Measurements from ENCODE around the gene PLIN3. TPM values are rescaled to one million over a fixed set of nuclear protein-coding genes. Genes with fewer than 3 reads are reported as not detected.
A peak's percentile ranks its signal among the peaks of the same experiment; 100 is the strongest.
"Not testable (repeated sequence)": the region's sequence is repeated elsewhere in the genome, so short reads cannot be mapped to it uniquely, and the experiment has no call there.

PLIN3 gene
- total RNA-seq, 4 donors from 2014 or later: 29.5 to 96.3 (median 40.5) TPM

GRCh38 chr19:4891066-4891465 lies 23.6 kb upstream of the PLIN3 start:
- WGBS, 2 donors: 87 to 89% methylated on average over 20 to 22 of the region's 22 CpGs
- H3K9me3 ChIP-seq: no peaks in the 10 kb centered on the region
- no peak for DNase-seq (ENCODE audit: low spot score in 2 of 2)

DNA sequence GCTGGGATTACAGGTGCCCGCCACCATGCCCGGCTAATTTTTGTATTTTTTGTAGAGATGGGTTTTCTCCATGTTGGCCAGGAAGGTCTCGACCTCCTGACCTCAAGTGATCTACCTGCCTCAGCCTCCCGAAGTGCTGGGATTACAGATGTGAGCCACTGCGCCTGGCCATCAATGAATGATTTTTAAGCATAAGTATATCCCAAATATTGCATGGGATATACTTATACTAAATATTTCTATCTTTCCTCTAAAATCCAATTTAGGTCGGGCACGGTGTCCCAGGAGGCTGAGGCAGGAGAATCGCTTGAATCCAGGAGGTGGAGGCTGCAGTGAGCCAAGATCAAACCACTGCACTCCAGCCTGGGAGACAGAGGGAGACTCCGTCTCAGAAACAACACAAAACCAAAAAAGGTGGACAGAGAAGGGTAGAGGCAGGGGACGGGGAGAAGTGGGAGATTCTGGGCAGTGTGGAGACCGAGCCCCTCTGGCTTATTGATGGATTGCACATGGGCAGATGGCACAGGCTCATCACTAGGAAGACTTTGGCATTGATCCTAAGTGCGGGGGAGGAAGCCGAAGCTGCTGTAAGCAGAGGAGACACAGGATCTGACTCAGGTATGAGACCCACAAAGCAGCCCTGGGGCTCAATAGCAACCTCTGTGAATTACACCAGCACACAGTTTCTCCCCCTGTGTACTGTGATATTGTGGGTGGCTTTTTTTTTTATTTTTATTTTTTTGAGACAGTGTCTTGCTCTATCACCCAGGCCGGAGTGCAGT lies 21.8 kb upstream of the PLIN3 start:
- H3K9me3 ChIP-seq: no peaks in the 10 kb centered on the region
- H3K4me3 ChIP-seq: no peak overlapping the region
- H3K27me3 ChIP-seq: peaks cover 0 to 7% of the 10 kb centered on the region in 2 donors
- no peaks in the 10 kb centered on the region for H3K36me3 ChIP-seq
- no peak for TF ChIP-seq POLR2A (IDR thresholded peaks at IDR 0.05)
- no peak for TF ChIP-seq CTCF (IDR thresholded peaks at IDR 0.05)
- TF ChIP-seq EP300 (IDR thresholded peaks at IDR 0.05): no peak
- no peaks in the 10 kb centered on the region for H3K4me1 ChIP-seq
- DNase-seq (ENCODE audit: low spot score in 2 of 2): no peak
- WGBS, 2 donors: 84 to 88% methylated on average over 14 of the region's 14 CpGs
- no peak overlapping the region for H3K27ac ChIP-seq

More at GRCh38 chr19:4891066-4891465, 23.6 kb upstream of the PLIN3 start:
- no peak overlapping the region for H3K27ac ChIP-seq
- H3K4me3 ChIP-seq: no peak overlapping the region
- peaks cover 0 to 7% of the 10 kb centered on the region in 2 donors for H3K27me3 ChIP-seq
- TF ChIP-seq CTCF (IDR thresholded peaks at IDR 0.05): no peak
- no peak for TF ChIP-seq EP300 (IDR thresholded peaks at IDR 0.05)
- no peak for TF ChIP-seq POLR2A (IDR thresholded peaks at IDR 0.05)
- H3K36me3 ChIP-seq: no peaks in the 10 kb centered on the region
- H3K4me1 ChIP-seq: no peaks in the 10 kb centered on the region

GRCh38 chr19:4887803-4888202 lies 20.3 kb upstream of the PLIN3 start:
- H3K27me3 ChIP-seq; DNase-seq (ENCODE audit: low spot score in 2 of 2); H3K9me3 ChIP-seq; H3K4me1 ChIP-seq; H3K36me3 ChIP-seq; H3K4me3 ChIP-seq; H3K27ac ChIP-seq: not testable (repeated sequence)
- 72 to 75% methylated on average over 2 to 5 of the region's 6 CpGs for WGBS, 2 donors

DNA sequence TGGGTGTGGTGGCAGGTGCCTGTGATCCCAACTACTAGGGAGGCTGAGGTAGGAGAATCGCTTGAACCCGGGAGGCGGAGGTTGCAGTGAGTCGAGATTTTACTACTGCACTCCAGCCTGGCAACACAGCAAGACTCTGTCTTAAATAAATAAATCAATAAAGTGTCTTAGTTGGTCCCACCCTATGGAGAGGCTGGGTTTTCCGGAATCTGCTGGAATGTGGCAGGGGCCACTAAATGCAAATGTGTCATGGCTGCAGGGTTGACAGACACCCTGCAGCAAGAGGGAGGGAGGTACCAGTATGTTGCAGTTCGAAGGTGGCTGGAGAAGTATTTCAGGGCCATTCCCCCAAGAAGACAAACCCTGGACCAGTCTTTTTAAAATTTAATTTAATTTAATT lies 17.5 kb upstream of the PLIN3 start:
- not testable (repeated sequence) for H3K36me3 ChIP-seq; H3K9me3 ChIP-seq; H3K27me3 ChIP-seq; DNase-seq (ENCODE audit: low spot score in 2 of 2); H3K4me1 ChIP-seq; H3K4me3 ChIP-seq; H3K27ac ChIP-seq
- 77 to 78% methylated on average over 6 of the region's 6 CpGs for WGBS, 2 donors

GRCh38 chr19:4882874-4883273 lies 15.4 kb upstream of the PLIN3 start:
- not testable (repeated sequence) for H3K9me3 ChIP-seq; H3K36me3 ChIP-seq; H3K27ac ChIP-seq; H3K4me3 ChIP-seq; DNase-seq (ENCODE audit: low spot score in 2 of 2)
- Histone ChIP-seq H3K27me3 (peaks cover 0 to 11% of the 10 kb centered on the region in 2 donors), H3K4me1 (peaks cover 0 to 15% (median 2%) of the 10 kb centered on the region in 4 donors)
- 52 to 55% methylated on average over 6 of the region's 6 CpGs for WGBS, 2 donors

GRCh38 chr19:4879041-4879440 lies 11.6 kb upstream of the PLIN3 start:
- peak overlapping the region; percentile 58 to 89 (median 78) for H3K27ac ChIP-seq
- WGBS, 2 donors: 91 to 92% methylated on average over 11 of the region's 11 CpGs
- no peak overlapping the region for H3K4me3 ChIP-seq
- H3K27me3 ChIP-seq: peaks cover 0 to 11% of the 10 kb centered on the region in 2 donors
- no peak for DNase-seq (ENCODE audit: low spot score in 2 of 2)
- peaks cover 0 to 20% (median 7%) of the 10 kb centered on the region in 4 donors for H3K4me1 ChIP-seq
- H3K9me3 ChIP-seq: no peaks in the 10 kb centered on the region
- TF ChIP-seq CTCF (IDR thresholded peaks at IDR 0.05) (no peak), EP300 (IDR thresholded peaks at IDR 0.05) (no peak), POLR2A (IDR thresholded peaks at IDR 0.05) (no peak)
- H3K36me3 ChIP-seq: no peaks in the 10 kb centered on the region

Measured in tibial nerve (tissue), 4 donors.